ENCODE data around the gene CELF3.

CELF3 gene

GRCh38 chr1:151702936-151703335 is 13.7 kb downstream of the CELF3 start:
- ChIA-PET CTCF (no interaction called here), POLR2A (no interaction called here)
- Histone ChIP-seq H3K27ac (ENCODE audit: extremely low read depth, low read depth, low read length) (no peak overlapping the region), H3K36me3 (ENCODE audit: control insufficient read depth in 2 of 2, insufficient read depth in 1 of 2, low read length in 2 of 2) (peaks cover 4 to 41% of the 10 kb centered on the region in 2 experiments; a peak in 2 of 3 replicates), H3K4me3 (ENCODE audit: low read depth, low read length) (no peak overlapping the region), H3K9me3 (ENCODE audit: control insufficient read depth, insufficient read depth, low read depth, low read length) (no peaks in the 10 kb centered on the region), H3K4me1 (ENCODE audit: control insufficient read depth, insufficient read depth, low read length) (no peaks in the 10 kb centered on the region)
- TF ChIP-seq SALL2 (tag by site-specific recombination; IDR thresholded peaks at IDR 0.05; ENCODE audit: borderline replicate concordance) (no peak), ZNF580 (tag by site-specific recombination; IDR thresholded peaks at IDR 0.05) (no peak), ZBTB49 (tag by site-specific recombination; IDR thresholded peaks at IDR 0.05; ENCODE audit: low read depth) (no peak), HOXA7 (CRISPR knock-in tag; IDR thresholded peaks at IDR 0.05; ENCODE audit: borderline replicate concordance) (no peak), ZNF518A (tag by site-specific recombination; conservative IDR thresholded peaks at IDR 0.05; ENCODE audit: low read depth) (no peak), ZNF596 (tag by site-specific recombination; IDR thresholded peaks at IDR 0.05) (no peak), TRIM28 (IDR thresholded peaks at IDR 0.05; ENCODE audit: borderline replicate concordance, low read length) (no peak), ZNF354C (tag by site-specific recombination; IDR thresholded peaks at IDR 0.05; ENCODE audit: borderline replicate concordance, low read depth) (no peak), ZNF449 (tag by site-specific recombination; IDR thresholded peaks at IDR 0.05) (no peak), AEBP2 (tag by site-specific recombination; IDR thresholded peaks at IDR 0.05; ENCODE audit: borderline replicate concordance) (no peak), KLF10 (tag by site-specific recombination; IDR thresholded peaks at IDR 0.05) (no peak), ATF2 (tag by site-specific recombination; IDR thresholded peaks at IDR 0.05; ENCODE audit: low read depth) (no peak), ZNF654 (tag by site-specific recombination; IDR thresholded peaks at IDR 0.05; ENCODE audit: low read depth) (no peak), ZNF704 (tag by site-specific recombination; IDR thresholded peaks at IDR 0.05) (no peak), ZNF692 (tag by site-specific recombination; IDR thresholded peaks at IDR 0.05) (no peak), ZNF140 (tag by site-specific recombination; IDR thresholded peaks at IDR 0.05) (no peak), WT1 (tag by site-specific recombination; IDR thresholded peaks at IDR 0.05) (no peak), ZNF610 (tag by site-specific recombination; IDR thresholded peaks at IDR 0.05; ENCODE audit: borderline replicate concordance) (no peak)
